Muscle of arm (tissue), 14 donors: ENCODE results near the gene EMB. TPM values are rescaled to one million over a fixed set of nuclear protein-coding genes. Genes with fewer than 3 reads are reported as not detected.
"Not testable (repeated sequence)": the region's sequence is repeated elsewhere in the genome, so short reads cannot be mapped to it uniquely, and the experiment has no call there.

Source experiments
- DNase-seq: peaks from one replicate; pipeline ENCODE4 v3.0.0-alpha.2; 2013
- long read RNA-seq, 11 donors: transcript quantifications; one replicate each; lab custom pipeline, GENCODE V29; 2026
- polyA plus RNA-seq, 12 donors: library from polyadenylated mRNA; unstranded; fragments of 120-200 nt; gene quantifications; one replicate each; pipeline ENCODE4 v1.2.1, GENCODE V29; 2013; ENCODE audit not compliant: insufficient read length in 12 of 12

The EMB gene
- 10 to 100 TPM in 2 of 12 donors, 1 to 10 TPM in 9, not detected in 1; 1.7 to 17.1 (median 3.5) TPM for polyA plus RNA-seq
- long read RNA-seq, donor 1 = 0 reads
- long read RNA-seq, donor 2 = 0 reads
- long read RNA-seq, donor 3, full-length matches to known transcripts = 1 of 1 reads
- long read RNA-seq, donor 3, partial matches to known transcripts = 0 of 1 reads
- long read RNA-seq, donor 3, other reads (novel, unspliced or antisense) = 0 of 1 reads
- long read RNA-seq, donor 4 = 0 reads
- long read RNA-seq, donor 5 = 0 reads
- long read RNA-seq, donor 6, full-length matches to known transcripts = 1 of 1 reads
- long read RNA-seq, donor 6, partial matches to known transcripts = 0 of 1 reads
- long read RNA-seq, donor 6, other reads (novel, unspliced or antisense) = 0 of 1 reads
- long read RNA-seq, donor 7 = 0 reads
- long read RNA-seq, donor 8 = 0 reads
- long read RNA-seq, donor 9 = 0 reads
- long read RNA-seq, donor 10 = 0 reads
- long read RNA-seq, donor 11 = 0 reads

- peak; percentile 21 for DNase-seq
Measured at GRCh38 chr5:50440651-50441492, at the start of gene EMB. Gene EMB, minus strand, starts transcription at chr5:50441288. Its CDS starts 137 bp downstream, at chr5:50441151.

DNA sequence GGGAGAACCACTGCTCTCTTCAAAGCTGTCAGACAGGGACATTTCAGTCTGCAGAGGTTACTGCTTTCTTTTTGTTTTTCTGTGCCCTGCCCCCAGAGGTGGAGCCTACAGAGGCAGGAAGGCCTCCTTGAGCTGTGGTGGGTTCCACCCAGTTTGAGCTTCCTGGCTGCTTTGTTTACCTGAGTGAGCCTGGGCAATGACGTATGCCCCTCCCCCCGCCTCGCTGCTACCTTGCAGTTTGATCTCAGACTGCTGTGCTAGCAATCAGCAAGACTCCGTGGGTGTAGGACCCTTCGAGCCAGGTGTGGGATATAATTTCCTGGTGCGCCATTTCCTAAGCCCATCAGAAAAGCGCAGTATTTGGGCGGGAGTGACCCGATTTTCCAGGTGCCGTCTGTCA lies 48.4 kb upstream of the EMB start:
- not testable (repeated sequence) for DNase-seq

DNA sequence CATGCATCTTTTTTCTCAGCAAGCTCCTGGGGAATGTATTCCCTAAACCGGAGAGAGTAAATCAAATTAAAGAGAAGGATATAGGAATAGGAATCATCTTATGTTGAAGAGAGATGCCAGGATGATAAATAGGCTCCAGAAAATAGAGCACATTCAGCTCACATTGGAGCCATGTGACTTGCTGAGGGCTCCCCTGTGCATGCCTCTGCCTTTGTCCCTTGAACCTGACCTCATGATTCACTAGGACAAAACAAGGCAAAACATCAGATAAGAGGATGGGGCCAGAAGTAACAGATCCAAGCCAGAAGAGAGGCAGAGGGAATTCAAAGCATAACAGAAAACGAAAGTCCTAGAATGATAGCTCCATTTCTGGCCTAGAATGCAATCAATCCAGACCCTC lies 37.7 kb upstream of the EMB start:
- not testable (repeated sequence) for DNase-seq

DNA sequence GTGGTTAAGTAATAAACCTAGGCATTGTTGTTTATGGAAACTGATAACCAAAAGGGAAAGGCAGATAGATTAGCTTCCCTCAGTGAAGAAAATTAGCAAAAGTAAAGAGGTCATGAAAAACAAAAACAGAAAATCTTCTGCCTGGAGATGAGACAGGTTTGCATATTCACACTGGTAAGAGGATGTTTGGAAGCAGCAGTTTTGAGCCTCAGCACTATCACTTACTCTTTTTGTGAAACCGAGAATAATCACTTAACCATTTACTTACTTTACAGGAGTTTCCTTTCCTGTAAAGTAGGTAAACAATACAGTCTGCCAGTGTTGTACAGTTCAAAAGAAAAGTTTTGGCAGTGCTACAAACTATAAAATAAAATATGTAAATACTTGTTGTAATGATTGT lies 35.5 kb upstream of the EMB start:
- DNase-seq = no peak

GRCh38 chr5:50465015-50465414 lies 23.9 kb upstream of the EMB start:
- not testable (repeated sequence) for DNase-seq

DNA sequence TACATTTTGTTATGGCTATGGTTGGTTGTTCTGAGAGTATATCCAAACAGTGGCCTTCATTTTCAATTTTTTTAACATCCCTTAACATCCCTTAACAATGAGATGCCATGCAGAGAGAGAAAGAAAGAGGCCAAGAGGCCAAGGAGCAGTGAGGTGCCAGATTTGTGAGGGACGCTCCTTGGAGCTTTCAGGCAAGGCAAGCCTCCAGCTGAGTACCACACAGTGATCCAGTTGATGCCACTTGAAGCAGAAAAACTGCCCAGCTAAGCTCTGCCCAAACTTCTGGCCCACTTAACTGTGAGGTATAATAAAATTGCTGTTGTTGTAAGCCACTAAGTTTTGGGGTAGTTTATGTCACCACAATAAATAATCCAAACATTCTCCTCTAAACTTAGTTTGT lies 22.6 kb upstream of the EMB start:
- no peak for DNase-seq

DNA sequence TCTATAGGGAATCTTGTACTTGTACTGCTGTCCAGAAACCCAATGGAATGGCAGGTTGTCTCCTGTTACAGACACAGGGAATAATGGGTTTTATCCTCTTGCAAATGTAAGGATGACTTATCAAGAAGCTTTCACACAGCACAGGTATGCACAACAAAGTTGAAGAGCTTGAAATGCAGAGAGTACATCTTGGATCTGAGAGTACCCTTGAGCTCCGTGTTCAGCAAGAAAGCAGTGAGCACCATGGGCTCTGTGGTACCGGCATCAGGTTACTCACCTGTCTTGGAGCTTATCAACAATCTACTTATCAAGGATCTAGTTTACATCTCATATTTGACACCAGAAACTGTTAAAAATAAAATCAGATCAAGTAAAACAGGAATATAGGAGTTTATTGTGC lies 22.0 kb upstream of the EMB start:
- DNase-seq = no peak

GRCh38 chr5:50462579-50462978 lies 21.5 kb upstream of the EMB start:
- DNase-seq = not testable (repeated sequence)

DNA sequence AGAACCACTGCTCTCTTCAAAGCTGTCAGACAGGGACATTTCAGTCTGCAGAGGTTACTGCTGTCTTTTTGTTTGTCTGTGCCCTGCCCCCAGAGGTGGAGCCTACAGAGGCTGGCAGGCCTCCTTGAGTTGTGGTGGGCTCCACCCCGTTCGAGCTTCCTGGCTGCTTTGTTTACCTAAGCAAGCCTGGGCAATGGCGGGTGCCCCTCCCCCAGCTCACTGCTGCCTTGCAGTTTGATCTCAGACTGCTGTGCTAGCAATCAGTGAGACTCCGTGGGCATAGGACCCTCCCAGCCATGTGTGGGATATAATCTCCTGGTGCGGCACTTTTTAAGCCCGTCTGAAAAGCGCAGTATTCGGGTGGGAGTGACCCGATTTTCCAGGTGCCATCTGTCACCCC lies 17.3 kb upstream of the EMB start:
- DNase-seq = not testable (repeated sequence)

DNA sequence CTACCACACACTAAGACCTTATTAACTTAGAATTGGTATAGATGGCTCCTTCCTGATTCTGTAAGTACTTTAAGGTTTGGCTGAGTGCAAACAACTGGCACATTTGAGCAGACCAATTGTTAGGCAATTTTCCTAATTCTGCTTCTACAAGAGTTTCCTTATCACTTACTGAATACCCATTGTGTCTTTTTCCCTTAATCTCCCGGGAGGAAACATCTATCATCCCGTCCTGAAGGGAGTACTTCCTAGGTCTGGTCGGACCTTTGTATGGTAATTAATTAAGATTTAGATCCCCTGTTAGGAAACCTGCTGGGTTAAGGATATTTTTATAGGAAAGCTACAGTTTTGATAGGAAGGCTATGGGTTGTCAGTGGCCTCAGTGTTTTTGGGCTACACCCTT lies 8.2 kb upstream of the EMB start:
- DNase-seq = not testable (repeated sequence)

- DNase-seq = no peak
Measured at GRCh38 chr5:50447941-50448340, 6.9 kb upstream of the EMB start.

GRCh38 chr5:50447228-50447627 lies 6.1 kb upstream of the EMB start:
- no peak for DNase-seq

DNA sequence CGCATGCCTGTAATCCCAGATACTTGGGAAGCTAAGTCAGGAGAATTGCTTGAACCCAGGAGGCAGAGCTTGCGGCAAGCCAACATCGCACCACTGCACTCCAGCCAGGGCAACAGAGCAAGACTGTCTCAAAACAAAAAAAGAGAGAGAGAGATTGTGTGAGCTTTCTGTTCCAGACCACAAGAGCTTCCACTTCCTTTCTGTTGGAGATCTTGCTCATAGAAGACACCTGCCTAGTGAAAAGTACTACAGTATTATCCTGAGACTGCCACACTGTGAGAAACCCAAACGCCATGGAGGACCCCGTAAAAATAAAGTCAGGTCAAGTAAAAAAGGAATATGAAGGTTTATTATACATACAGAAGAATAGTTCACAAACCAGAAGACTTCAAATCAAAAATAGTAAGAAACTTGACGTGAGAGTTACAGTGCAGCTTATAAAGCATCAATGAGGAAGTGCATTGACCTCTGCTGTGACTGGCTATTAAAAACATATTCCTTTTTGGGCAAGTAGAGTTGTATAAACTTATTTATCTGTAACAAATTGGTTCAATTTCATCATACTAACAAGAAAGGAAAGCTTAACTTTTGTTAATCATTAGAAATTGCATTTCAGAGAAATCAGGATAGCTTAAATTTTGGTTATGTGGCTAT lies 4.3 kb upstream of the EMB start:
- no peak for DNase-seq

GRCh38 chr5:50442559-50443539 lies 1.8 kb upstream of the EMB start:
- DNase-seq = not testable (repeated sequence)

DNA sequence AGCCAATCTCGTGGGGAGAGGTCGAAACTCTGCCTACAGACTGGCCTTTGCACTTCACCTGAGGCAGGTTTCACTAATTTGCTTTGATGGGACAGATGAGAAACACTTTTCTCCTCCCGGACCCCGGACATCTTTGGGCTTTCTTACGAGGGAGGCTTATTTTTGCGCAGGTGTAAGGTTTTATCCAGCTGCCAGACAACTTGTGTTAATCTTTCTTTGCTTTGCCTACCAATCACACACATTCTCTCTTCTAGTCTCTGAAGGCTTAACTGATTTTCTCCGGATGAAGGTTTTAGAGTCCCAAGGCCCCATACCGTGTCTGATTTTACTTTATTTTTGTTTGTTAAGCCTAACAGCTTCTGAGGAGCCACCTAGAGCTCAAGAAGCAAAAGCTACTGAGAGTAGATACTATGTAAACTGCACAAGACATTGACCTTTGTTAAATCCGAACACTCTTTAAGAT lies 436 bp upstream of the EMB start:
- DNase-seq = no peak

DNA sequence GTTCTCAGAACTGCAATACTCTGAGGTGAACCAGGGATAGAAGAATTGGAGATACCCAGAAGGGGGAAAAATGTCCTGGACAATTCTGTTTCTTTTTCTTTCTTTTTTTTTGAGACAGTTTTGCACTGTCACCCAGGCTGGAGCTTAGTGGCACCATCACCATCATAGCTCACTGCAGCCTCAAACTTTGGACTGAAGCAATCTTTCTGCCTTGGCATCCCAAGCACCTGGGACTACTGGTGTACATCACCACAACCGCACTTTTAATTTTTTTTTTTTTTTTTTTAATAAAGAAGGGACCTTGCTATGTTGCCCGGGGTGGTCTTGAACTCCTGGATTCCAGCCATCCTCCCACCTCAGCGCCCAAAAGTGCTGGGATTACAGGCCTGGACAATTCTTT lies 1.9 kb downstream of the EMB start:
- DNase-seq = no peak

- not testable (repeated sequence) for DNase-seq
Measured at GRCh38 chr5:50438060-50438459, 3.0 kb downstream of the EMB start.

DNA sequence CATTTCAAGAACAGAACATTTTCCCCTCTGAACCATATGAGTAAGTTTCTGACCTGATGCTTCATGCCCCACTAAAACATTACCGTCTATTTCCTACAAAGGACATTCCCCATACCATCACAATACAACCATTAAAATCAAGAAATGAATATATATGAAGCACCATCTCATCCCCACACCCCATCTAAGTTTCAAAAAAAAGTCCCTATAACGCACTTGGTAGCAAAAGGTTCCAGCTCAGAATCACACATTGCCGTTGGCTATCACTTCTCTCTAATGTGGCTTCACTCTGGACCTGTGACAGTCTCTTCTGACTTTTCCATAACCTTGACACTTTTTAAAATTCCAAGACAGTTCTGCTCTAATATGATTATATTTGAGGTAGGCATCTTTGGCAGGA lies 5.9 kb downstream of the EMB start:
- DNase-seq = no peak

DNA sequence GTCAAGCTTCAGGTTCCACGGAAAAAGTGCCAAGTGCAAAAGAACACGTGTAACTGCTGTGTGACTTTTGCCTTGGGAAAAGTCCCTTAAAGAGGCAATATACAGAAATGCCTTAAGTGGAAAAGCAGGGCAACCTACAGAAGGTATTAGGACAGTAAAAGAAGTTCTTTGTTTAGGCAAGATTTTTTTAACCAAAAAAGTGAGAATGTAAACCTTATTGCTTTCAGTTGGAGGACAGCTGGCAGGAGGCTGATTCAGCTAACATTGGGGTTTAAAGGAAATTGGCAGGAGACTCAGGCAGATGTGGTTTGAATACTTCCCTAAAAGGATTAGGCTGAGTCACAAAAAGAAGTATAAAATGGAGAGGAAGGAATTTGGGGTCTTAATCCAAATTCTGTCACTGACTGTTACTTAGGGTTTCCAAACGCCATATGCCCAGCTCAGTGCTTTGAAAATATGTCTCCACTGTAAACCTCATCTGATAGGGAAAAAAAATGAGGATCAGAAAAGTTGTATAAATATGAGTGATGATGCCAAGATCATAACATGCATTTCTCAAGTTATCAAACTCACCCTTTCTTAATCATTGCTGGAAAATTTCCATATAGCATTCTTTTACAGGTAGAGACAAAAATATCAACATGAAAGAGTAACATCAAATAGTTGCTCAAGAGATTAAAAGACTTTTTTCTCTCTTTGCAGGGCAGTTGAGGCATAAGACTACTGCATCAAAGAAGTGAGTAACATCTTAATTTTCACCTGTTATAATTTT lies 9.8 kb downstream of the EMB start:
- DNase-seq = not testable (repeated sequence)
